ENCODE measurements around the gene TCOF1. TPM values are rescaled to one million over a fixed set of nuclear protein-coding genes. Genes with fewer than 3 reads are reported as not detected.
A peak's percentile ranks its signal among the peaks of the same experiment; 100 is the strongest.

TCOF1 gene
- polyA plus RNA-seq, 6 donors from 2014 or later: 5.1 to 31.2 (median 9.3) TPM

GRCh38 chr5:150393096-150393645 lies 35.7 kb downstream of the TCOF1 start:
- peaks cover 0 to 6% (median 0%) of the 10 kb centered on the region in 3 donors for H3K27me3 Mint-ChIP-seq
- no peaks in the 10 kb centered on the region for H3K9me3 Mint-ChIP-seq
- no peak for DNase-seq
- peak overlapping the region in 2 of 8 donors; percentile 47 to 96 for H3K4me3 Mint-ChIP-seq
- H3K27ac Mint-ChIP-seq: peak overlapping the region; percentile 13 to 100 (median 89)
- H3K4me1 Mint-ChIP-seq: peaks cover 10 to 28% (median 15%) of the 10 kb centered on the region in 3 donors
- ATAC-seq (ENCODE audit: low read depth in 2 of 2): no peak
- H3K36me3 Mint-ChIP-seq: peaks cover 9 to 10% of the 10 kb centered on the region in 2 donors

GRCh38 chr5:150394131-150394530 lies 36.6 kb downstream of the TCOF1 start:
- DNase-seq (peak; percentile 42), ATAC-seq (ENCODE audit: low read depth in 2 of 2) (no peak)
- H3K27ac Mint-ChIP-seq: peak overlapping the region in 5 of 6 donors; percentile 21 to 100 (median 51)
- peaks cover 9 to 10% of the 10 kb centered on the region in 2 donors for H3K36me3 Mint-ChIP-seq
- peaks cover 0 to 6% (median 0%) of the 10 kb centered on the region in 7 donors for H3K9me3 Mint-ChIP-seq
- peaks cover 0 to 6% (median 0%) of the 10 kb centered on the region in 3 donors for H3K27me3 Mint-ChIP-seq
- peaks cover 17 to 37% (median 25%) of the 10 kb centered on the region in 3 donors for H3K4me1 Mint-ChIP-seq
- peak overlapping the region in 1 of 8 donors; percentile 96 for H3K4me3 Mint-ChIP-seq

GRCh38 chr5:150394912-150395687 lies 37.6 kb downstream of the TCOF1 start:
- H3K4me1 Mint-ChIP-seq: peaks cover 26 to 47% (median 31%) of the 10 kb centered on the region in 3 donors
- H3K9me3 Mint-ChIP-seq: peaks cover 0 to 9% (median 0%) of the 10 kb centered on the region in 7 donors
- H3K4me3 Mint-ChIP-seq: peak overlapping the region in 5 of 8 donors; percentile 2 to 96 (median 43)
- DNase-seq: peak; percentile 47
- ATAC-seq (ENCODE audit: low read depth in 2 of 2): no peak
- H3K36me3 Mint-ChIP-seq: peaks cover 9 to 15% of the 10 kb centered on the region in 2 donors
- peaks cover 0 to 6% (median 0%) of the 10 kb centered on the region in 3 donors for H3K27me3 Mint-ChIP-seq
- peak overlapping the region; percentile 31 to 100 (median 74) for H3K27ac Mint-ChIP-seq

GRCh38 chr5:150395688-150395975 lies 38.1 kb downstream of the TCOF1 start:
- H3K9me3 Mint-ChIP-seq: peaks cover 0 to 12% (median 0%) of the 10 kb centered on the region in 7 donors
- H3K27me3 Mint-ChIP-seq: peaks cover 0 to 6% (median 0%) of the 10 kb centered on the region in 3 donors
- peak overlapping the region in 3 of 8 donors; percentile 23 to 96 (median 53) for H3K4me3 Mint-ChIP-seq
- H3K27ac Mint-ChIP-seq: peak overlapping the region in 5 of 6 donors; percentile 2 to 100 (median 95)
- peaks cover 9 to 20% of the 10 kb centered on the region in 2 donors for H3K36me3 Mint-ChIP-seq
- peaks cover 31 to 52% (median 36%) of the 10 kb centered on the region in 3 donors for H3K4me1 Mint-ChIP-seq
- DNase-seq (peak; percentile 35), ATAC-seq (ENCODE audit: low read depth in 2 of 2) (no peak)

GRCh38 chr5:150396267-150396666 lies 38.8 kb downstream of the TCOF1 start:
- DNase-seq: peak; percentile 51
- peaks cover 14 to 20% of the 10 kb centered on the region in 2 donors for H3K36me3 Mint-ChIP-seq
- peaks cover 0 to 12% (median 0%) of the 10 kb centered on the region in 7 donors for H3K9me3 Mint-ChIP-seq

GRCh38 chr5:150397146-150397781 lies 39.8 kb downstream of the TCOF1 start:
- Mint-ChIP-seq H3K9me3 (peaks cover 0 to 13% (median 0%) of the 10 kb centered on the region in 7 donors), H3K4me1 (peaks cover 43 to 64% (median 48%) of the 10 kb centered on the region in 3 donors), H3K36me3 (peaks cover 19 to 21% of the 10 kb centered on the region in 2 donors), H3K4me3 (peak overlapping the region in 6 of 8 donors; percentile 20 to 96 (median 75)), H3K27ac (peak overlapping the region; percentile 82 to 100 (median 98)), H3K27me3 (peaks cover 0 to 13% (median 0%) of the 10 kb centered on the region in 3 donors)
- ATAC-seq (ENCODE audit: low read depth in 2 of 2): no peak
- peak; percentile 65 for DNase-seq

More at GRCh38 chr5:150396267-150396666, 38.8 kb downstream of the TCOF1 start:
- no peak for ATAC-seq (ENCODE audit: low read depth in 2 of 2)
- peak overlapping the region; percentile 34 to 100 (median 98) for H3K27ac Mint-ChIP-seq
- H3K27me3 Mint-ChIP-seq: peaks cover 0 to 9% (median 0%) of the 10 kb centered on the region in 3 donors
- peak overlapping the region in 6 of 8 donors; percentile 5 to 96 (median 74) for H3K4me3 Mint-ChIP-seq
- H3K4me1 Mint-ChIP-seq: peaks cover 36 to 58% (median 41%) of the 10 kb centered on the region in 3 donors

- Mint-ChIP-seq H3K9me3 (peaks cover 0 to 17% (median 0%) of the 10 kb centered on the region in 7 donors), H3K4me3 (peak overlapping the region in 7 of 8 donors; percentile 53 to 96 (median 80)), H3K27me3 (peaks cover 0 to 13% (median 0%) of the 10 kb centered on the region in 3 donors), H3K4me1 (peaks cover 50 to 72% (median 53%) of the 10 kb centered on the region in 3 donors), H3K36me3 (peaks cover 25 to 29% of the 10 kb centered on the region in 2 donors), H3K27ac (peak overlapping the region; percentile 94 to 100 (median 98))
- peak in 1 of 2 donors; percentile 0 for ATAC-seq (ENCODE audit: low read depth in 2 of 2)
- peak; percentile 64 for DNase-seq
Observed at GRCh38 chr5:150397782-150398721, 40.6 kb downstream of the TCOF1 start.

GRCh38 chr5:150398722-150399523 lies 41.4 kb downstream of the TCOF1 start:
- H3K27me3 Mint-ChIP-seq: peaks cover 0 to 13% (median 0%) of the 10 kb centered on the region in 3 donors
- peak; percentile 85 for DNase-seq
- peaks cover 53 to 73% (median 58%) of the 10 kb centered on the region in 3 donors for H3K4me1 Mint-ChIP-seq
- peak overlapping the region; percentile 43 to 96 (median 62) for H3K4me3 Mint-ChIP-seq
- peaks cover 0 to 17% (median 0%) of the 10 kb centered on the region in 7 donors for H3K9me3 Mint-ChIP-seq
- peak; percentile 36 to 48 for ATAC-seq (ENCODE audit: low read depth in 2 of 2)
- H3K27ac Mint-ChIP-seq: peak overlapping the region; percentile 94 to 100 (median 98)
- H3K36me3 Mint-ChIP-seq: peaks cover 27 to 29% of the 10 kb centered on the region in 2 donors

- Mint-ChIP-seq H3K4me1 (peaks cover 59 to 78% (median 65%) of the 10 kb centered on the region in 3 donors), H3K9me3 (peaks cover 0 to 17% (median 0%) of the 10 kb centered on the region in 7 donors), H3K36me3 (peaks cover 27 to 29% of the 10 kb centered on the region in 2 donors), H3K4me3 (peak overlapping the region; percentile 53 to 96 (median 72)), H3K27ac (peak overlapping the region; percentile 94 to 100 (median 98)), H3K27me3 (peaks cover 0 to 13% (median 0%) of the 10 kb centered on the region in 3 donors)
- ATAC-seq (ENCODE audit: low read depth in 2 of 2) (peak; percentile 6 to 9), DNase-seq (peak; percentile 78)
Observed at GRCh38 chr5:150399524-150400211, 42.2 kb downstream of the TCOF1 start.

GRCh38 chr5:150400316-150401075 lies 43.0 kb downstream of the TCOF1 start:
- Mint-ChIP-seq H3K27ac (peak overlapping the region; percentile 94 to 100 (median 98)), H3K4me3 (peak overlapping the region; percentile 53 to 96 (median 74)), H3K27me3 (peaks cover 0 to 13% (median 0%) of the 10 kb centered on the region in 3 donors), H3K36me3 (peaks cover 27 to 29% of the 10 kb centered on the region in 2 donors), H3K4me1 (peaks cover 66 to 79% (median 71%) of the 10 kb centered on the region in 3 donors), H3K9me3 (peaks cover 0 to 17% (median 0%) of the 10 kb centered on the region in 7 donors)
- DNase-seq (peak; percentile 73), ATAC-seq (ENCODE audit: low read depth in 2 of 2) (peak; percentile 3 to 4)
